Central memory CD8-positive, alpha-beta T cell (primary cell): ENCODE data around the gene SMARCD2.
"Not testable (repeated sequence)": the region's sequence is repeated elsewhere in the genome, so short reads cannot be mapped to it uniquely, and the experiment has no call there.

Source experiments
- ATAC-seq: fragments of 150-1000 bp; cut with Tn5 transposase; replicated peaks from 2 replicates; pipeline ENCODE4 v1.10.0; 2022; ENCODE audit warnings: mild to moderate bottlenecking, moderate FRiP score, moderate number of reproducible peaks; ENCODE audit not compliant: poor library complexity, severe bottlenecking; ENCODE audit errors: extremely low read depth
- DNase-seq, 2 donors: peaks; one replicate each; pipeline ENCODE4 v3.0.0; 2021; ENCODE audit warnings: low spot score in 2 of 2
- H3K27ac Mint-ChIP-seq: one replicate; pipeline ENCODE4 v1.8.0; 2022; ENCODE audit warnings: low read depth, mild to moderate bottlenecking, moderate library complexity, mixed read lengths
- H3K27me3 Mint-ChIP-seq: one replicate; pipeline ENCODE4 v1.8.0; 2022; ENCODE audit warnings: mixed read lengths
- H3K36me3 Mint-ChIP-seq: one replicate; pipeline ENCODE4 v1.8.0; 2022; ENCODE audit warnings: mild to moderate bottlenecking, moderate library complexity, mixed read lengths; ENCODE audit not compliant: insufficient read depth
- H3K4me1 Mint-ChIP-seq: one replicate; pipeline ENCODE4 v1.8.0; 2022; ENCODE audit warnings: mixed read lengths
- H3K4me3 Mint-ChIP-seq: one replicate; pipeline ENCODE4 v1.8.0; 2022; ENCODE audit warnings: mild to moderate bottlenecking, moderate library complexity, mixed read lengths
- H3K9me3 Mint-ChIP-seq: one replicate; pipeline ENCODE4 v1.8.0; 2022; ENCODE audit warnings: mixed read lengths

SMARCD2 gene

GRCh38 chr17:63805591-63805990 lies 36.9 kb downstream of the SMARCD2 start:
- Mint-ChIP-seq H3K27me3 (no peaks in the 10 kb centered on the region), H3K4me3 (no peak overlapping the region), H3K27ac (no peak overlapping the region), H3K9me3 (no peaks in the 10 kb centered on the region), H3K4me1 (peaks cover 5% of the 10 kb centered on the region), H3K36me3 (peaks cover 86% of the 10 kb centered on the region)
- ATAC-seq (no peak), DNase-seq (no peak)

GRCh38 chr17:63804328-63804727 lies 38.2 kb downstream of the SMARCD2 start:
- H3K4me1 Mint-ChIP-seq = peaks cover 6% of the 10 kb centered on the region
- no peak for DNase-seq

GRCh38 chr17:63800783-63801182 lies 41.7 kb downstream of the SMARCD2 start:
- no peak for ATAC-seq
- peaks cover 6% of the 10 kb centered on the region for H3K4me1 Mint-ChIP-seq

More at GRCh38 chr17:63804328-63804727, 38.2 kb downstream of the SMARCD2 start:
- no peak overlapping the region for H3K4me3 Mint-ChIP-seq
- no peak overlapping the region for H3K27ac Mint-ChIP-seq
- no peaks in the 10 kb centered on the region for H3K27me3 Mint-ChIP-seq
- H3K36me3 Mint-ChIP-seq = peaks cover 86% of the 10 kb centered on the region
- no peak for ATAC-seq
- no peaks in the 10 kb centered on the region for H3K9me3 Mint-ChIP-seq

DNA sequence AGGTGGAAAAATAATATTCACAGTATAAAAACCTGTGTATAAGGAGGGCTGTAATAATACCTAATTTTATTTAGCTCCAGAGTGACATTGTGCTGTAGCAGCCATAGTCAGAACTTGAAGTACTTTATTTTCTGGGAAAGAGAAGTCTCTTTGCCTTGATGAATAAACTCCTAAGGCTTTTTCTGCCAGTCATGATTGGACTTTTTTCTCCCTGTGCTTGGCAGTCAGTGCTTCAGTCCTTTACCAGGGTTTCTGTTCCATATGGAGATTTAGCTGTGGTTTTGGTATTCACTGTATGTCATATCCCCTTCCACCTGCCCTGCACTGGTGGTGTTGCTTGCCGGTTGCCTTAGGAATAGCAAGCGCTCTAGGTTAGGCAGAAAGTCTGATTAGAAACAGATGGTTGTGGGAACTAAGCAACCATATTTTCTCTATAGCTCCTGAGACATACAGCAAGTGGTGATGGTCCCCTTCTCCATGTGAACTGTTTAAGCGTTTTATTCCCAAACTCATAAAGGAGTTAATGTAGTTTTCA lies 43.8 kb downstream of the SMARCD2 start:
- DNase-seq = no peak
- H3K4me1 Mint-ChIP-seq = peaks cover 12% of the 10 kb centered on the region
- H3K4me3 Mint-ChIP-seq = no peak overlapping the region
- ATAC-seq = no peak
- no peaks in the 10 kb centered on the region for H3K9me3 Mint-ChIP-seq
- H3K36me3 Mint-ChIP-seq = peaks cover 81% of the 10 kb centered on the region
- no peak overlapping the region for H3K27ac Mint-ChIP-seq
- H3K27me3 Mint-ChIP-seq = no peaks in the 10 kb centered on the region

More at GRCh38 chr17:63800783-63801182, 41.7 kb downstream of the SMARCD2 start:
- peak overlapping the region; percentile 60 for H3K27ac Mint-ChIP-seq
- peaks cover 80% of the 10 kb centered on the region for H3K36me3 Mint-ChIP-seq
- no peaks in the 10 kb centered on the region for H3K9me3 Mint-ChIP-seq
- H3K27me3 Mint-ChIP-seq = no peaks in the 10 kb centered on the region
- DNase-seq = no peak
- no peak overlapping the region for H3K4me3 Mint-ChIP-seq

- not testable (repeated sequence) for H3K4me3 Mint-ChIP-seq, H3K27me3 Mint-ChIP-seq, H3K9me3 Mint-ChIP-seq, DNase-seq, ATAC-seq, H3K27ac Mint-ChIP-seq
- H3K36me3 Mint-ChIP-seq = peaks cover 81% of the 10 kb centered on the region
- H3K4me1 Mint-ChIP-seq = peaks cover 18% of the 10 kb centered on the region
Measured at GRCh38 chr17:63796375-63796774, 46.1 kb downstream of the SMARCD2 start.

DNA sequence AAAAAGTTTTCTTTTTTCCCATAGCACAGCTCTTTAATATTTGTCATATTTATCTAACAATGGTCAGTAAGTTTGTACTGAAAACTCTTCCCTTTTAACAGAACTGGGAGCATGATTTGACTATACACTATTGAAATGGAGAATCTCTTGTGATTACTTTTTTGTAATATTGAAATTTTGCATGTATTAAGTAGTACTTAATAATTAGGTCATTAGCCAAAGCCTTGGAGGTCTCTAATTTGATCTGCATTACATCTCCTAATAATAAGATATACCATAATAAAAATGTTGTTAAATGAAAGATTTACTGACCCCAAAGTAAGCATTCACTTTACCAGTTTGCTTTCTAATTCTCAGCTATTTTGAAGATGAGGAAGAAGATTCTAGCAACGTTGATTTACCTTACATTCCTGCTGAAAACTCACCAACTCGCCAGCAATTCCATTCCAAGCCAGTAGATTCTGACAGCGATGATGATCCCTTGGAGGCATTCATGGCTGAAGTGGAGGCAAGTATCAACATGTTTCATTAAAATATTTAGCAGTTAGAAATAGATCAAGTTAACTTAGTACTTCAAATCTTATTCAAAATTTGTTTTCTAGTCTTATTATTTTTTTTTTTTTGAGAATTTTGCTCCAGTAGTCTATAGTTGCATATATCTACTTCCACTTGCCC lies 50.3 kb downstream of the SMARCD2 start:
- ATAC-seq (no peak), DNase-seq (no peak)
- Mint-ChIP-seq H3K4me3 (no peak overlapping the region), H3K36me3 (peaks cover 84% of the 10 kb centered on the region), H3K9me3 (no peaks in the 10 kb centered on the region), H3K4me1 (peaks cover 12% of the 10 kb centered on the region), H3K27ac (no peak overlapping the region), H3K27me3 (no peaks in the 10 kb centered on the region)

DNA sequence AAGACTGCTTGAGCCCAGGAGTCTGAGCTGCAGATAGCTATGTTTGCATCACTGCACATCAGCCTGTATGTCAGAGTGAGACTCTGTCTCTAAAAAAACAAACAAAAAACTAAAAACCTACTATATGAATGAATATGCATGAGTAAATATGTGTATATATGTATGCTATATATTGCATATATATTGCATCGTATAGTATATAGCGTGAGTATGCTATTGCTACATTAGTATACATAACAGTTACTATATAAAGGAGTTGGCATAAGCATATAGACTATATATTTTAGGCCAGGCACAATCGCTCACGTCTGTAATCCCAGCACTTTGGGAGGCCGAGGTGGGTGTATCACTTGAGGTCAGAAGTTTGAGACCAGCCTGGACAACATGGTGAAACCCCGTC lies 52.4 kb downstream of the SMARCD2 start:
- Mint-ChIP-seq H3K27ac (no peak overlapping the region), H3K27me3 (no peaks in the 10 kb centered on the region), H3K36me3 (peaks cover 67% of the 10 kb centered on the region), H3K4me1 (peaks cover 12% of the 10 kb centered on the region), H3K4me3 (no peak overlapping the region), H3K9me3 (no peaks in the 10 kb centered on the region)
- ATAC-seq (no peak), DNase-seq (no peak)

- peaks cover 48% of the 10 kb centered on the region for H3K36me3 Mint-ChIP-seq
- no peaks in the 10 kb centered on the region for H3K9me3 Mint-ChIP-seq
- H3K4me3 Mint-ChIP-seq = no peak overlapping the region
- H3K4me1 Mint-ChIP-seq = peaks cover 16% of the 10 kb centered on the region
- no peak overlapping the region for H3K27ac Mint-ChIP-seq
- DNase-seq = no peak
- ATAC-seq = no peak
- H3K27me3 Mint-ChIP-seq = no peaks in the 10 kb centered on the region
Measured at GRCh38 chr17:63786971-63787711, 55.3 kb downstream of the SMARCD2 start.

DNA sequence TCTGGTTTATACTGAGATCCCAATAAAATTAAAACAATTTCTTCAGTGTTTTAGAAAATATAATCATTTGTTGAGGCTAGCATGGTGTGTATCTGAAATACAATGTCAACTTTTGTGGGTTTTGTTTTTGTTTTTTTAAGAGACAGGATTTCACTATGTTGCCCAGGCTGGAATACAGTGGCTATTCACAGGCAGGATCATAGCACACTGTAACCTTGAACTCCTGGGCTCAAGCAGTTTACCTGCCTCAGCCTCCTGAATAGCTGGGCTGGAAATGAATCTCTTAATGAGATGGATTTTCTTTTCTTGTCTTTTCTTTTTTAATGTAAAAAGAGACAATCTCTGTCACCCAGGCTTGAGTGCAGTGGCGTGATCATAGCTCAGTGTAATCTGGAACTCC lies 56.4 kb downstream of the SMARCD2 start:
- Mint-ChIP-seq H3K4me1 (peaks cover 24% of the 10 kb centered on the region), H3K27me3 (no peaks in the 10 kb centered on the region), H3K4me3 (no peak overlapping the region), H3K9me3 (no peaks in the 10 kb centered on the region), H3K27ac (no peak overlapping the region), H3K36me3 (peaks cover 45% of the 10 kb centered on the region)
- no peak for ATAC-seq
- DNase-seq = no peak

- no peak for DNase-seq
- H3K36me3 Mint-ChIP-seq = peaks cover 44% of the 10 kb centered on the region
- H3K4me3 Mint-ChIP-seq = no peak overlapping the region
- H3K4me1 Mint-ChIP-seq = peaks cover 29% of the 10 kb centered on the region
- H3K9me3 Mint-ChIP-seq = no peaks in the 10 kb centered on the region
- no peak overlapping the region for H3K27ac Mint-ChIP-seq
- H3K27me3 Mint-ChIP-seq = no peaks in the 10 kb centered on the region
- no peak for ATAC-seq
Measured at GRCh38 chr17:63785556-63785955, 56.9 kb downstream of the SMARCD2 start.

GRCh38 chr17:63783522-63783921 lies 59.0 kb downstream of the SMARCD2 start:
- peaks cover 41% of the 10 kb centered on the region for H3K36me3 Mint-ChIP-seq
- DNase-seq = no peak
- H3K4me1 Mint-ChIP-seq = peaks cover 42% of the 10 kb centered on the region
- no peaks in the 10 kb centered on the region for H3K9me3 Mint-ChIP-seq
- H3K4me3 Mint-ChIP-seq = no peak overlapping the region
- no peak for ATAC-seq
- no peaks in the 10 kb centered on the region for H3K27me3 Mint-ChIP-seq
- H3K27ac Mint-ChIP-seq = no peak overlapping the region
